ENCODE measurements around the gene MOB2. TPM values are rescaled to one million over a fixed set of nuclear protein-coding genes. Genes with fewer than 3 reads are reported as not detected.

Gene MOB2
- total and polyA plus RNA-seq, 9 of the 15 experiments (the other 6 are each of a cell fraction or from before 2014, with no cell fraction given), result 0.17 to 36.8 (median 19.2) TPM

- TF ChIP-seq AFF1 (IDR thresholded peaks at IDR 0.05; ENCODE audit: low read depth in 1 of 2, partially characterized antibody in 2 of 2), result no peak
Observed at GRCh38 chr11:1484061-1484671, 2.4 kb downstream of the MOB2 start (continued).

- Histone ChIP-seq H3K27ac (ENCODE audit: extremely low read depth, low read depth, low read length) (no peak overlapping the region), H3K9ac (ENCODE audit: insufficient read depth in 1 of 2, low read depth in 2 of 2, low read length in 2 of 2) (no peak overlapping the region; a peak in 1 of 4 replicates), H4K20me1 (replicated peaks; ENCODE audit: control insufficient read depth, insufficient read depth, low read length) (peaks cover 29% of the 10 kb centered on the region), H3K27me3 (ENCODE audit: control insufficient read depth in 2 of 2, insufficient read depth in 2 of 2, low read length in 2 of 2) (no peaks in the 10 kb centered on the region), H3K79me2 (ENCODE audit: control insufficient read depth, insufficient read depth, low read length) (no peaks in the 10 kb centered on the region), H2AFZ (ENCODE audit: low read depth, low read length) (no peak overlapping the region), H3K4me3 (no peak overlapping the region), H3K4me2 (ENCODE audit: insufficient read depth, low read length) (no peak overlapping the region), H3K9me3 (replicated peaks; ENCODE audit: control insufficient read depth, insufficient read depth, low read depth, low read length) (no peaks in the 10 kb centered on the region), H3K36me3 (ENCODE audit: control insufficient read depth, insufficient read depth, low read length) (peaks cover 5% of the 10 kb centered on the region; the same call in 1 of the 3 replicates), H3K9me1 (ENCODE audit: control insufficient read depth, insufficient read depth, low read length) (no peaks in the 10 kb centered on the region), H3K4me1 (replicated peaks in 1 of 2; ENCODE audit: control insufficient read depth in 2 of 2, insufficient read depth in 2 of 2, low read length in 2 of 2) (peaks cover 0 to 50% of the 10 kb centered on the region in 2 experiments; a peak in 2 of 5 replicates)
- DNase-seq (ENCODE audit: extremely low read depth in 1 of 4, low spot score in 3 of 4), result no peak
- CTCF ChIA-PET (ENCODE audit: low intra/inter-chr PET ratio), result no interaction called here
- TF ChIP-seq SNRNP70 (optimal IDR thresholded peaks at IDR 0.05; ENCODE audit: low read depth, low read length) (no peak), ILF3 (IDR thresholded peaks at IDR 0.05; ENCODE audit: borderline replicate concordance) (no peak), EHMT2 (IDR thresholded peaks at IDR 0.05) (no peak), UBTF (IDR thresholded peaks at IDR 0.05; ENCODE audit: borderline replicate concordance in 1 of 2, low read depth in 2 of 2, low read length in 2 of 2) (no peak), NFIX (CRISPR knock-in tag; IDR thresholded peaks at IDR 0.05; ENCODE audit: low read depth) (no peak)
- POLR2A ChIA-PET, result interaction anchor here (0.7 kb wide), 1 partner anchor 107 kb away, joined by 3 read pairs; no protein-coding TSS in a partner anchor
- intact Hi-C loops (cut with micrococcal nuclease), result no loop called here
- no peak for FAIRE-seq
- in situ Hi-C loops (cut with MboI), result no loop called here
- ATAC-seq, result no peak
- 43% methylated on average over 6 of the region's 6 CpGs for WGBS (ENCODE audit: insufficient coverage, low coverage, missing lambda C conversion rate)
- BruUV-seq (replicated peaks), result no TSS peak
Observed at GRCh38 chr11:1483445-1483961, 3.1 kb downstream of the MOB2 start.
